SK-N-SH (cell line): ENCODE results near the gene IMPG2. TPM values are rescaled to one million over a fixed set of nuclear protein-coding genes. Genes with fewer than 3 reads are reported as not detected.

Experiments used
- CTCF ChIA-PET: fragments of 300-600, 350-600 bp; formaldehyde crosslinking; extraction: SDS; loops from one replicate; lab custom pipeline; 2021; lab: Yijun Ruan, JAX
- POLR2A ChIA-PET: fragments of 350-600 bp; sonication (Branson Sonifier 250); formaldehyde crosslinking; extraction: SDS; loops from one replicate; lab custom pipeline; 2020; ENCODE audit warnings: antibody characterized with exemption, inconsistent platforms; lab: Yijun Ruan, JAX
- DNase-seq: peaks from one replicate; pipeline ENCODE4 v3.0.0; 2012
- H2AFZ ChIP-seq: fragments of 200-600 bp; sonication (generic); 2 replicates; pipeline ENCODE4 v1.8.1; 2016; ENCODE audit warnings: antibody characterized with exemption, mild to moderate bottlenecking, low read depth
- H3F3A ChIP-seq: fragments of 200-600 bp; sonication (generic); replicated peaks from 2 replicates; pipeline ENCODE3; 2016; ENCODE audit warnings: antibody characterized with exemption, mild to moderate bottlenecking; ENCODE audit not compliant: insufficient read depth
- H3K27ac ChIP-seq, 2 experiments: fragments of 200-500 bp in 1 of 2; fragments of 200-600 bp in 1 of 2; sonication (Bioruptor generic) in 1 of 2; sonication (generic), shearing (Covaris generic) in 1 of 2; 2 replicates each; pipeline versions ENCODE4 v1.5.1 to v1.6.1; 2014 to 2016; ENCODE audit warnings: low read depth in 2 of 2, inconsistent platforms in 1 of 2, low read length in 1 of 2, mild to moderate bottlenecking in 1 of 2, mixed read lengths in 1 of 2
- H3K27me3 ChIP-seq: fragments of 200-600 bp; sonication (generic), shearing (Covaris generic); 2 replicates; pipeline ENCODE4 v1.6.1; 2016; ENCODE audit warnings: mixed run types; ENCODE audit not compliant: insufficient read depth
- H3K36me3 ChIP-seq, 2 experiments: fragments of 200-500 bp in 1 of 2; fragments of 200-600 bp in 1 of 2; sonication (Bioruptor generic) in 1 of 2; sonication (generic) in 1 of 2; replicated peaks in 1 of 2; 2 replicates each; pipeline versions ENCODE3 to v1.5.1; 2014 to 2016; ENCODE audit warnings: low read length in 1 of 2, mild to moderate bottlenecking in 1 of 2; ENCODE audit not compliant: insufficient read depth in 2 of 2, control insufficient read depth in 1 of 2
- H3K4me1 ChIP-seq, 2 experiments: fragments of 200-500 bp in 1 of 2; fragments of 200-600 bp in 1 of 2; sonication (Bioruptor generic) in 1 of 2; sonication (generic), shearing (Covaris generic) in 1 of 2; 2 replicates each; pipeline versions ENCODE4 v1.5.1 to v1.6.1; 2014 to 2016; ENCODE audit warnings: low read depth in 1 of 2, low read length in 1 of 2, mixed run types in 1 of 2; ENCODE audit not compliant: insufficient read depth in 2 of 2, control insufficient read depth in 1 of 2
- H3K4me2 ChIP-seq: fragments of 200-600 bp; sonication (generic), shearing (Covaris generic); 2 replicates; pipeline ENCODE4 v1.6.1; 2017; ENCODE audit warnings: mixed run types
- H3K4me3 ChIP-seq, 2 experiments: fragments of 200-500 bp in 1 of 2; fragments of 200-600 bp in 1 of 2; sonication (Bioruptor generic) in 1 of 2; sonication (generic), shearing (Covaris generic) in 1 of 2; 2 replicates each; pipeline versions ENCODE4 v1.5.1 to v1.8.1; 2014 to 2016; ENCODE audit warnings: low read depth in 2 of 2, inconsistent platforms in 1 of 2, low read length in 1 of 2, mild to moderate bottlenecking in 1 of 2, mixed read lengths in 1 of 2, moderate library complexity in 1 of 2
- H3K79me2 ChIP-seq: fragments of 200-600 bp; sonication (generic); 2 replicates; pipeline ENCODE4 v1.8.1; 2017; ENCODE audit warnings: mild to moderate bottlenecking; ENCODE audit not compliant: insufficient read depth
- H3K9ac ChIP-seq: fragments of 200-600 bp; sonication (generic); 2 replicates; pipeline ENCODE4 v1.6.1; 2017; ENCODE audit warnings: mixed run types
- H3K9me2 ChIP-seq: fragments of 200-600 bp; sonication (generic); 2 replicates; pipeline ENCODE4 v1.6.1; 2017; ENCODE audit warnings: mixed run types
- H3K9me3 ChIP-seq: fragments of 200-600 bp; sonication (generic); 2 replicates; pipeline ENCODE4 v1.6.1; 2017; ENCODE audit warnings: mixed run types, mild to moderate bottlenecking, moderate library complexity
- H4K20me1 ChIP-seq: fragments of 200-600 bp; sonication (generic); 2 replicates; pipeline ENCODE4 v1.6.1; 2017; ENCODE audit warnings: mild to moderate bottlenecking, mixed run types; ENCODE audit not compliant: insufficient read depth
- ELF1 ChIP-seq: IDR thresholded peaks from 2 replicates; pipeline ENCODE4 v1.4.0; 2012
- EP300 ChIP-seq, 2 experiments: IDR thresholded peaks; 2 replicates each; pipeline versions ENCODE4 v1.4.0 to v1.6.1; 2012; ENCODE audit warnings: borderline replicate concordance in 1 of 2, low read depth in 1 of 2, low read length in 1 of 2
- FOSL2 ChIP-seq: IDR thresholded peaks from 2 replicates; pipeline ENCODE4 v1.4.0; 2012; ENCODE audit warnings: low read depth, mild to moderate bottlenecking, moderate library complexity, borderline replicate concordance
- JUND ChIP-seq: IDR thresholded peaks from 2 replicates; pipeline ENCODE4 v1.4.0; 2012
- MAX ChIP-seq: IDR thresholded peaks from 2 replicates; pipeline ENCODE4 v1.4.0; 2012; ENCODE audit warnings: low read depth
- MXI1 ChIP-seq: IDR thresholded peaks from 2 replicates; pipeline ENCODE4 v1.6.1; 2012; ENCODE audit warnings: mild to moderate bottlenecking, low read depth, low read length, improper control_type of control experiment
- NFIC ChIP-seq: IDR thresholded peaks from 2 replicates; pipeline ENCODE4 v1.4.0; 2012; ENCODE audit warnings: borderline replicate concordance
- NRF1 ChIP-seq: IDR thresholded peaks from 2 replicates; pipeline ENCODE4 v1.6.1; 2012; ENCODE audit warnings: low read depth, mild to moderate bottlenecking, low read length
- REST ChIP-seq: IDR thresholded peaks from 2 replicates; pipeline ENCODE4 v1.6.1; 2012; ENCODE audit warnings: mild to moderate bottlenecking, low read depth, low read length, moderate library complexity
- RXRA ChIP-seq: IDR thresholded peaks from 2 replicates; pipeline ENCODE4 v1.4.0; 2012; ENCODE audit warnings: low read depth, mild to moderate bottlenecking, borderline replicate concordance
- SIN3A ChIP-seq: IDR thresholded peaks from 2 replicates; pipeline ENCODE4 v1.6.1; 2012; ENCODE audit warnings: low read depth, mild to moderate bottlenecking, low read length, moderate library complexity, borderline replicate concordance
- TAF1 ChIP-seq: IDR thresholded peaks from 2 replicates; pipeline ENCODE4 v1.6.1; 2012; ENCODE audit warnings: low read depth, mild to moderate bottlenecking, low read length, moderate library complexity, borderline replicate concordance
- TCF12 ChIP-seq: IDR thresholded peaks from 2 replicates; pipeline ENCODE4 v1.4.0; 2012
- TEAD4 ChIP-seq: IDR thresholded peaks from 2 replicates; pipeline ENCODE4 v1.4.0; 2012; ENCODE audit warnings: mild to moderate bottlenecking, borderline replicate concordance; ENCODE audit not compliant: insufficient read depth
- YY1 ChIP-seq: IDR thresholded peaks from 2 replicates; pipeline ENCODE4 v1.4.0; 2012; ENCODE audit warnings: low read depth, mild to moderate bottlenecking
- WGBS: methylation state at CpG from one replicate; pipeline ENCODE4 v1.1.6; 2017; ENCODE audit warnings: low lambda C conversion rate; 5-methylcytosine and 5-hydroxymethylcytosine counted together
- polyA plus RNA-seq, 3 experiments: library from polyadenylated mRNA; depleted of rRNA; stranded (reverse); fragments of >200 nt; gene quantifications; 2 replicates each; pipeline ENCODE4 v1.2.3, GENCODE V29; 2012
- TF ChIP-seq, protein P1 (sequence below): IDR thresholded peaks from 2 replicates; pipeline ENCODE4; 2012
- TF ChIP-seq, protein P2 (sequence below): fragments of 150-350 bp; IDR thresholded peaks from 2 replicates; pipeline ENCODE4 v1.6.1; 2016; ENCODE audit warnings: mild to moderate bottlenecking, low read depth, low read length

Gene IMPG2
- polyA plus RNA-seq, 1 of the 3 experiments (the other 2 are of a cell fraction) = 0.03 TPM

DNA sequence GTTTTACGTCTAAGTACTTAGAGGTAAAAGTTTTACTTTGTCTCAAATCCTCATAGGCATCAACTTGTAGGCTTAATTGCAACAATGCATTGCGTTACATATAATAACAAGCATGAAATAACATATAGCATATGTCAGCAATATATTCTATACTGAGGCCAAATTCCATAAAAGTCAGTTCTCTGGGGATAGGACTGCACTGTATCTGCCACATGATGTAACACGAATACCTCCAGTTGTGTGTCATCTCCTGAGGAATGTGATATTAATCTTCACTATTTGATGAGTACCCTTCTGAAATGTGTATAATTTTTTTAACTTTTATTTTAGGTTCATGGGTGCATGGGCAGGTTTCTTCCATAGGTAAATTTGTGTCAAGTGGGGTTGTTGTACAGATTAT, 126.4 kb downstream of the IMPG2 start:
- Histone ChIP-seq H3K9me3 (no peaks in the 10 kb centered on the region), H3K27ac (peak overlapping the region in 1 of 2 experiments; percentile 34; a peak in 2 of 4 replicates), H2AFZ (no peak overlapping the region; the same call in 1 of the 2 replicates), H3K4me3 (no peak overlapping the region), H3F3A (no peaks in the 10 kb centered on the region), H3K36me3 (no peaks in the 10 kb centered on the region), H3K9ac (no peak overlapping the region), H4K20me1 (no peaks in the 10 kb centered on the region), H3K27me3 (no peaks in the 10 kb centered on the region), H3K4me2 (no peak overlapping the region), H3K79me2 (no peaks in the 10 kb centered on the region), H3K9me2 (no peaks in the 10 kb centered on the region), H3K4me1 (peaks cover 0 to 7% of the 10 kb centered on the region in 2 experiments; a peak in 1 of 4 replicates)
- 70% methylated on average over 3 of the region's 3 CpGs for WGBS
- TF ChIP-seq, protein P1, sequence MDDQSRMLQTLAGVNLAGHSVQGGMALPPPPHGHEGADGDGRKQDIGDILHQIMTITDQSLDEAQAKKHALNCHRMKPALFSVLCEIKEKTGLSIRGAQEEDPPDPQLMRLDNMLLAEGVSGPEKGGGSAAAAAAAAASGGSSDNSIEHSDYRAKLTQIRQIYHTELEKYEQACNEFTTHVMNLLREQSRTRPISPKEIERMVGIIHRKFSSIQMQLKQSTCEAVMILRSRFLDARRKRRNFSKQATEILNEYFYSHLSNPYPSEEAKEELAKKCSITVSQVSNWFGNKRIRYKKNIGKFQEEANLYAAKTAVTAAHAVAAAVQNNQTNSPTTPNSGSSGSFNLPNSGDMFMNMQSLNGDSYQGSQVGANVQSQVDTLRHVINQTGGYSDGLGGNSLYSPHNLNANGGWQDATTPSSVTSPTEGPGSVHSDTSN = peak; percentile 72
- TF ChIP-seq JUND (peak; percentile 32), MXI1 (no peak), TCF12 (peak; percentile 66), REST (no peak), FOSL2 (peak; percentile 47; the same call in 1 of the 2 replicates), TEAD4 (peak; percentile 50; the same call in 1 of the 2 replicates), NFIC (peak; percentile 26; the same call in 1 of the 2 replicates), EP300 (IDR thresholded peaks at IDR 0.05; ENCODE audit: borderline replicate concordance in 1 of 2, low read depth in 1 of 2, low read length in 1 of 2) (peak in 1 of 2 experiments; percentile 64; a peak in 1 of 4 replicates), MAX (0 out of 2 replicates have a peak, but pooled peaks have one; percentile 26)
- DNase-seq = no peak
- ChIA-PET POLR2A (no interaction called here), CTCF (interaction anchor here (0.6 to 0.9 kb wide), 2 partner anchors 313 to 590 kb away, joined by 3 to 4 read pairs; no protein-coding TSS in a partner anchor)

GRCh38 chr3:101189796-101190195, 130.6 kb downstream of the IMPG2 start:
- Histone ChIP-seq H3K27ac (no peak overlapping the region), H3K36me3 (no peaks in the 10 kb centered on the region), H3K4me1 (peaks cover 0 to 7% of the 10 kb centered on the region in 2 experiments; a peak in 1 of 4 replicates), H2AFZ (no peak overlapping the region), H4K20me1 (no peaks in the 10 kb centered on the region), H3F3A (no peaks in the 10 kb centered on the region), H3K9ac (no peak overlapping the region), H3K9me3 (no peaks in the 10 kb centered on the region), H3K27me3 (no peaks in the 10 kb centered on the region), H3K79me2 (no peaks in the 10 kb centered on the region), H3K9me2 (no peaks in the 10 kb centered on the region), H3K4me3 (no peak overlapping the region), H3K4me2 (no peak overlapping the region)
- CTCF ChIA-PET = interaction anchor here (0.7 kb wide), 1 partner anchor 220 kb away, joined by 3 read pairs; no protein-coding TSS in a partner anchor
- POLR2A ChIA-PET = no interaction called here
- no peak for DNase-seq
- 76% methylated on average over 2 of the region's 2 CpGs for WGBS
- TF ChIP-seq TEAD4 (no peak), ELF1 (no peak), FOSL2 (no peak), NFIC (no peak), YY1 (no peak), NRF1 (no peak), TAF1 (no peak), MAX (no peak), SIN3A (no peak), RXRA (no peak)
- TF ChIP-seq, protein P1 = no peak
- TF ChIP-seq, protein P2, sequence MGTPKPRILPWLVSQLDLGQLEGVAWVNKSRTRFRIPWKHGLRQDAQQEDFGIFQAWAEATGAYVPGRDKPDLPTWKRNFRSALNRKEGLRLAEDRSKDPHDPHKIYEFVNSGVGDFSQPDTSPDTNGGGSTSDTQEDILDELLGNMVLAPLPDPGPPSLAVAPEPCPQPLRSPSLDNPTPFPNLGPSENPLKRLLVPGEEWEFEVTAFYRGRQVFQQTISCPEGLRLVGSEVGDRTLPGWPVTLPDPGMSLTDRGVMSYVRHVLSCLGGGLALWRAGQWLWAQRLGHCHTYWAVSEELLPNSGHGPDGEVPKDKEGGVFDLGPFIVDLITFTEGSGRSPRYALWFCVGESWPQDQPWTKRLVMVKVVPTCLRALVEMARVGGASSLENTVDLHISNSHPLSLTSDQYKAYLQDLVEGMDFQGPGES = no peak
